Mononuclear cell (primary cell): ENCODE results near the gene GRXCR2. TPM values are rescaled to one million over a fixed set of nuclear protein-coding genes. Genes with fewer than 3 reads are reported as not detected.
"Not testable (repeated sequence)": the region's sequence is repeated elsewhere in the genome, so short reads cannot be mapped to it uniquely, and the experiment has no call there.

ENCODE experiments used
- H3K27me3 ChIP-seq: 2 replicates; pipeline ENCODE4 v1.6.0; 2011; ENCODE audit warnings: low read length, control low read depth; ENCODE audit not compliant: insufficient read depth
- H3K4me1 ChIP-seq: 2 replicates; pipeline ENCODE4 v1.5.1; 2011; ENCODE audit warnings: mild to moderate bottlenecking, low read length, control low read depth; ENCODE audit not compliant: insufficient read depth
- H3K4me3 ChIP-seq: 2 replicates; pipeline ENCODE4 v1.5.1; 2011; ENCODE audit warnings: mild to moderate bottlenecking, low read length, moderate library complexity
- H3K9me3 ChIP-seq: 2 replicates; pipeline ENCODE4 v1.5.1; 2011; ENCODE audit warnings: low read depth, mild to moderate bottlenecking, control low read depth, low read length
- total RNA-seq: library from RNA; depleted of rRNA; stranded (reverse); fragments of >200 nt; gene quantifications from one replicate; pipeline ENCODE4 v1.2.3, GENCODE V29; 2012

Gene GRXCR2
- total RNA-seq, 1 donor, result not detected

DNA sequence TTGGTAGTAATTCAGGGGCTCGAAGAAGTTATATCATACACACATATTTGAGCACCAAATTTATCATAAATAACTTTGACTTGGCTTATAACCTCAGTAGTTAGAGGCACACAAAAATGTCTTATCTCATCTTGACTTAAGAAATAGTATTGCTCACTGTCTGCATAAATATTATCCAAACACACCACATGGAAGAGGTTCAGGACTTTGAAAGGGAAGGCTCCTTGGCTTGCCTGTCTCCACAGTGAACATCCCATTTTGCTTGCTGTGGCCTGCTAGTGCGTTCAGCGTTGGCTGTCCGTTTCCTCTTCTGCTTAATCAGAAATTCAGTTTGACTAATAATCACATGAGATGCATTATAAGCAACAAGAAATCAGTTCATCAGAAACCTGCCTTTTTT, 13.9 kb downstream of the GRXCR2 start:
- Histone ChIP-seq H3K4me3 (no peak overlapping the region), H3K4me1 (peaks cover 6% of the 10 kb centered on the region), H3K9me3 (no peaks in the 10 kb centered on the region), H3K27me3 (no peaks in the 10 kb centered on the region)

GRCh38 chr5:145856285-145856818, 16.5 kb downstream of the GRXCR2 start:
- Histone ChIP-seq H3K27me3 (no peaks in the 10 kb centered on the region), H3K9me3 (no peaks in the 10 kb centered on the region), H3K4me1 (peaks cover 6% of the 10 kb centered on the region), H3K4me3 (no peak overlapping the region)

DNA sequence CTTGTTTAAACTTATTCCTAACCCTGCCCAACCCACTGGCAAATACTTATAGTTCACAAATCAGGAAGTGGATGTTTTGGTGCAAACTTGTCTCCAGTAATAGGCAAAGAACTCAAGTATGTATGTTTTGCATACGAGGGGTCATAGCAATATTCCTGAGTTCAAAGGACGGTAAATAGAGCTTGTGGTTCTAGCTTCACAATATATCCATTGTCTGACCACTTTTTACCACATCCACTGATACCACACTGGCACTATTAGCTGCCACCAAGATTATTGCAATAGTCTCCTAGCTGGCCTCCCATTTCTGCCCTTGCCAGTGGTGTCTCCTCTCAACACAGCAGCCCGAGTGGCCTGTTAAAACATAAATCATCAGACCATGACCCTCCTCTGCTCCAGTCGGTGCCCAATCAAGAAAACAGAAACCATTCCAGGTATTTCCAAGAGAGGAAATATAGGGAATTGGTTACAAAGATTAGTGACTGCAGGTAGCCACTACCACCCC, 17.0 kb downstream of the GRXCR2 start:
- Histone ChIP-seq H3K4me3 (no peak overlapping the region), H3K27me3 (no peaks in the 10 kb centered on the region), H3K4me1 (peaks cover 6% of the 10 kb centered on the region), H3K9me3 (no peaks in the 10 kb centered on the region)

DNA sequence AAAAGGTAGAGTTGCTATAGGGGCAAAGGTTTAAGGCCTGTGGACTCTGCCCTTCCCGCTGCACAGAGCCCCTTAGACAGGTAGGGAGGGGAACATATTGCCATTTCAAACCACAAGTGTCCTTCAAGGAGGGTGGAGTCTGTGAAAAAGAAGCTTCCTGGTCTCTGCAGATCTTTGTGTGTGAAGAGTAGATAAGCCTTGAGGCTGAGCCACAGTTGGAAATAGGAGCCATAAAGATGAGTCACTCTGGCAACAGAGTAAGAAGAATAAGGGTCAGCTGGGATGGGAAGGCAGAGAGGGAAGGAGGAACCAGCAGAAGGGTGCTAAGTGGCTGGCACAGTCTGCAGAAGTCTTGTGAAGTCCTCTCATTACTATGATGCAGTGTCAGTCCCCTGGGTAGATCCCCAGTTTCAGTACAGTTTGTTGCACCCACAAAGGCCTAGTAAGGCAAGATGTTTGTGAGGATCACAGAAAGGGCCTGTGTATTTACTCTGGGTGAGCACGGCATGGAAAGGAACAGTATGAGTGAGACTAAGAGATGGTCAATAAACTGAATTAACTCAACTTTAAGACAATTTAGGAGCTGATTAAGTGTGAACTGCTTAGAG, 18.1 kb downstream of the GRXCR2 start:
- Histone ChIP-seq H3K4me3 (no peak overlapping the region), H3K27me3 (no peaks in the 10 kb centered on the region), H3K9me3 (no peaks in the 10 kb centered on the region), H3K4me1 (peaks cover 6% of the 10 kb centered on the region)

DNA sequence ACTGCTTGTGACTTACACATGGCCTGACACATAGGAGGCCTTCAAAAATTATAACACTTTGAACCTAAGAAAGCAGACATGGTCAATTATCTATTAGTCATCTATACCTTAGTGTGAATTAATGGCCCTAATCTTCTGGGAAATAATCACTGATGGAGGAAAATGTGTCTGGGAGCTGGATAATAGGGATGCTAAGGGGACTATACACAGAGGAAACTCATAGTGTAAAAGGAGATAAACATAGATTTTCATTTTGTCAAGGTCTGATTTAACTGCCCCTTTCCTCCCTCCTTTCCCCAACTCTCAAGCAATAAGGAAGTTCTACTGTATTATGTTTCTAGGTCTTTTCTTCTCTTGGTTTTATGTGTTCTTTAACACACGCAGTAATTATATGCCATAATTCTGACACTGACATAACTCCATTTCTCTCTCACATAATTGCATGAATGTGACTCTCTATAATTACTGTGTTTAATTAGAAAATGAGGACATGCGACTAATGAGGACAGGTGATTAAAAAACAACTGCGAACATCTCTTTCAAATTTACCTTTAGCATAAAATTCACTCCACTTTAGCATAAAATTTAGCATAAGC, 18.9 kb downstream of the GRXCR2 start:
- no peaks in the 10 kb centered on the region for H3K9me3 ChIP-seq
- no peak overlapping the region for H3K4me3 ChIP-seq
- H3K27me3 ChIP-seq, result no peaks in the 10 kb centered on the region
- H3K4me1 ChIP-seq, result peaks cover 6% of the 10 kb centered on the region

GRCh38 chr5:145852990-145853389, 19.8 kb downstream of the GRXCR2 start:
- Histone ChIP-seq H3K9me3 (no peaks in the 10 kb centered on the region), H3K27me3 (no peaks in the 10 kb centered on the region), H3K4me1 (peaks cover 6% of the 10 kb centered on the region), H3K4me3 (no peak overlapping the region)

DNA sequence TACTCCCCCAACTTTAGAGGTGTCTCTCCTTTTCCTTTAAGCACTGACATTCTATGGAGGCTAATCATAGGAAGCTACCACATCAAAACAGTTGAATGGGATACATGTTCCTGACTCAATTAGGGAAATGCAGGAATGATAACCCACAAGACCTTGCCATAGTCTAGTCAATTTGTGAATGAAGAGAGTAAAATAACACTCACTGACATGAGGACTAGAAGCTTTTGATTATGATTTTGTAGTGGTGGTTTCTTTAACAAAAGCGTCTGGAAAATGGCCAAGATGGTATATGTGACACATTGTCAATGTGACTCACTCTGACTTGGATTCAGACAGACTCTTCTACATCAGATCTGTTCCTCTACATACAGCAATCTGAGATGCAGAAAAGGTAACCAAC, 24.0 kb downstream of the GRXCR2 start:
- H3K9me3 ChIP-seq, result no peaks in the 10 kb centered on the region
- H3K4me1 ChIP-seq, result no peaks in the 10 kb centered on the region
- no peaks in the 10 kb centered on the region for H3K27me3 ChIP-seq
- no peak overlapping the region for H3K4me3 ChIP-seq

GRCh38 chr5:145847499-145848497, 25.0 kb downstream of the GRXCR2 start:
- no peaks in the 10 kb centered on the region for H3K27me3 ChIP-seq
- H3K4me3 ChIP-seq, result no peak overlapping the region
- no peaks in the 10 kb centered on the region for H3K9me3 ChIP-seq
- no peaks in the 10 kb centered on the region for H3K4me1 ChIP-seq

DNA sequence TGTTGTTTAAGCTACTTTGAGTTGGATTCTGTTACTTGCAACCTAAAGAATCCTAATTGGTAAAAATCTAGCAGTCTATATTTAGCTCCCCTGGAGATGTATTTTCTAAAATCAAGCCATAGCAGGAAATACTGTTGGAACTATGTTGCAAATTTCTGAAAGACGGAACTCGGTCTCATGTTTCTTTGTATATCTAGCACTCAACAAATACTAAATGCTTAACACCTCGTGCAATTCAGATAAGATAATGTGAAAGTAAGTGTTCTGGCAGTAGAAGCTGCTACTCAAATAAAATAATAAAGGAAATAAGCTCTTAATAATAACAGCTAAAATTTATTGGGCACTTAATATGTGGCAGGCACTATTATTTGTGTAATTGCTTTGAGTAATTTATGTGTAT, 26.7 kb downstream of the GRXCR2 start:
- Histone ChIP-seq H3K4me1 (no peaks in the 10 kb centered on the region), H3K4me3 (no peak overlapping the region)

DNA sequence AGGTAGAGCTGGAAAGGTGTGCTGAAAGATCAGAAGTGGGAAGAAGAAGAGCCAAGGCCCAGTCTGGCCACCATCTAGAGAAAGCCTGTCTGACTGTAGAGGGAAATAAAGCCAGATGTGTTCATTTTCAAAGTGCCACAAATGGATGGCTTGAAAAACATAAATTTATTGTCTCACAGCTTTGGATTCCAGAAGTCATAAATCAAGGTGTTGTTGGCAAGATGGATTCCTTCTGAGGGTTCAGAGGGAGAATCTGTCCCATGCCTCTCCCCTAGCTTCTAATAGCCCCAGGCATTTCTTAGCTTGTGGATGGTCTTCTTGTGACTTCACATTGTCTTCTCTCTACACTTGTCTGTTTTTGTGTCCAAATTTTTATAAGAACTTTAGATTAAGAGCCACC, 31.5 kb downstream of the GRXCR2 start:
- Histone ChIP-seq H3K9me3 (no peaks in the 10 kb centered on the region), H3K4me3 (no peak overlapping the region), H3K4me1 (no peaks in the 10 kb centered on the region), H3K27me3 (no peaks in the 10 kb centered on the region)

More for the DNA sequence above, 26.7 kb downstream of the GRXCR2 start:
- Histone ChIP-seq H3K27me3 (no peaks in the 10 kb centered on the region), H3K9me3 (no peaks in the 10 kb centered on the region)

GRCh38 chr5:145840458-145841132, 32.2 kb downstream of the GRXCR2 start:
- Histone ChIP-seq H3K27me3 (no peaks in the 10 kb centered on the region), H3K9me3 (no peaks in the 10 kb centered on the region), H3K4me1 (peaks cover 4% of the 10 kb centered on the region), H3K4me3 (no peak overlapping the region)

GRCh38 chr5:145838276-145838675, 34.5 kb downstream of the GRXCR2 start:
- H3K27me3 ChIP-seq, result no peaks in the 10 kb centered on the region
- H3K9me3 ChIP-seq, result no peaks in the 10 kb centered on the region
- H3K4me3 ChIP-seq, result no peak overlapping the region
- peaks cover 13% of the 10 kb centered on the region for H3K4me1 ChIP-seq

DNA sequence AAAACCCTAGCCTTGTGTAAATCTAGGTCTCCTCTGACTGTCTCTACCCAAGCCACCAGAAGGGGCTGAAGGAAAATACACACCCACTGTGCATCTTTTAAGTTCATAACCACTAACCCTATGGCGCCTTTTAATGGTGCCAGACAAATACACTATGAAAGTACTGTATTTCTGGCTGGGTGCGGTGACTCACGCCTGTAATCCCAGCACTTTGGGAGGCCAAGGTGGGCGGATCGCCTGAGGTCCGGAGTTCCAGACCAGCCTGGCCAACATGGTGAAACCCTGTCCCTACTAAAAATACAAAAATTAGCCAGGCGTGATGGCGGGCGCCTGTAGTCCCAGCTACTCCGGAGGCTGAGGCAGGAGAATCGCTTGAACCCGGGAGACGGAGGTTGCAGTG, 36.6 kb downstream of the GRXCR2 start:
- peaks cover 13% of the 10 kb centered on the region for H3K4me1 ChIP-seq
- H3K27me3 ChIP-seq, H3K9me3 ChIP-seq, H3K4me3 ChIP-seq: not testable (repeated sequence)

DNA sequence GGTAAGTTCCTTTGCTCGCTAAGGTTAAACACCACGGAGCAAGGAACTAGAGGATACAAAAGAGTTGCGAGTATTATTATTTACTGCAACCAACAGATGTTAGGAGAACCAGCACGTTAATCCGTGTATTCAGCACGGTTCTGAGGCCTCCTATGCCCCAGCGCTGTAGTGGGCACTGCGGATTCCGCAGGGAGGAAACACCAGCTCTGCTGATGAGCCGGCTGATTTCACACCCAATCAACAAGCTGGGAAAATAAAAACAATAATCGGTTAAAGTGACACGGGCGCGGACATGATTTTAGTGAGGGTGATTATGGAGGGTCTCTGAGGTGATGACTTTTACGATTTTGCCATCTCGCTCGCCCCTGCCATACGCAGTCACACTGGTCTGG, 37.0 kb downstream of the GRXCR2 start:
- no peaks in the 10 kb centered on the region for H3K27me3 ChIP-seq

More for the DNA sequence above, 37.0 kb downstream of the GRXCR2 start:
- H3K9me3 ChIP-seq, result no peaks in the 10 kb centered on the region
- H3K4me3 ChIP-seq, result peak overlapping the region; percentile 56
- peaks cover 13% of the 10 kb centered on the region for H3K4me1 ChIP-seq
